ENCODE results near the gene OTP.
A peak's percentile ranks its signal among the peaks of the same experiment; 100 is the strongest.

Gene OTP

GRCh38 chr5:77633207-77633675, 5.3 kb downstream of the OTP start:
- H3K4me3 ChIP-seq (IDR thresholded peaks at IDR 0.05; ENCODE audit: insufficient read depth, low read depth, low read length), result no peak overlapping the region
- H2AFZ ChIP-seq (ENCODE audit: low read depth), result no peak overlapping the region
- peaks cover 16% of the 10 kb centered on the region for H3K4me1 ChIP-seq (ENCODE audit: low read depth, poor library complexity, severe bottlenecking)
- no peaks in the 10 kb centered on the region for H4K20me1 ChIP-seq (ENCODE audit: insufficient read depth)
- TF ChIP-seq, protein P1, sequence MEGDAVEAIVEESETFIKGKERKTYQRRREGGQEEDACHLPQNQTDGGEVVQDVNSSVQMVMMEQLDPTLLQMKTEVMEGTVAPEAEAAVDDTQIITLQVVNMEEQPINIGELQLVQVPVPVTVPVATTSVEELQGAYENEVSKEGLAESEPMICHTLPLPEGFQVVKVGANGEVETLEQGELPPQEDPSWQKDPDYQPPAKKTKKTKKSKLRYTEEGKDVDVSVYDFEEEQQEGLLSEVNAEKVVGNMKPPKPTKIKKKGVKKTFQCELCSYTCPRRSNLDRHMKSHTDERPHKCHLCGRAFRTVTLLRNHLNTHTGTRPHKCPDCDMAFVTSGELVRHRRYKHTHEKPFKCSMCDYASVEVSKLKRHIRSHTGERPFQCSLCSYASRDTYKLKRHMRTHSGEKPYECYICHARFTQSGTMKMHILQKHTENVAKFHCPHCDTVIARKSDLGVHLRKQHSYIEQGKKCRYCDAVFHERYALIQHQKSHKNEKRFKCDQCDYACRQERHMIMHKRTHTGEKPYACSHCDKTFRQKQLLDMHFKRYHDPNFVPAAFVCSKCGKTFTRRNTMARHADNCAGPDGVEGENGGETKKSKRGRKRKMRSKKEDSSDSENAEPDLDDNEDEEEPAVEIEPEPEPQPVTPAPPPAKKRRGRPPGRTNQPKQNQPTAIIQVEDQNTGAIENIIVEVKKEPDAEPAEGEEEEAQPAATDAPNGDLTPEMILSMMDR (conservative IDR thresholded peaks at IDR 0.05; ENCODE audit: low read depth, low read length), result no peak
- no peak overlapping the region for H3K4me2 ChIP-seq
- no peak overlapping the region for H3K27ac ChIP-seq
- no peaks in the 10 kb centered on the region for H3K27me3 ChIP-seq (ENCODE audit: insufficient read depth, low read depth)
- H3K79me2 ChIP-seq (ENCODE audit: insufficient read depth, low read depth), result no peaks in the 10 kb centered on the region
- H3K36me3 ChIP-seq (ENCODE audit: insufficient read depth), result no peaks in the 10 kb centered on the region
- H3K9ac ChIP-seq, result no peak overlapping the region

DNA sequence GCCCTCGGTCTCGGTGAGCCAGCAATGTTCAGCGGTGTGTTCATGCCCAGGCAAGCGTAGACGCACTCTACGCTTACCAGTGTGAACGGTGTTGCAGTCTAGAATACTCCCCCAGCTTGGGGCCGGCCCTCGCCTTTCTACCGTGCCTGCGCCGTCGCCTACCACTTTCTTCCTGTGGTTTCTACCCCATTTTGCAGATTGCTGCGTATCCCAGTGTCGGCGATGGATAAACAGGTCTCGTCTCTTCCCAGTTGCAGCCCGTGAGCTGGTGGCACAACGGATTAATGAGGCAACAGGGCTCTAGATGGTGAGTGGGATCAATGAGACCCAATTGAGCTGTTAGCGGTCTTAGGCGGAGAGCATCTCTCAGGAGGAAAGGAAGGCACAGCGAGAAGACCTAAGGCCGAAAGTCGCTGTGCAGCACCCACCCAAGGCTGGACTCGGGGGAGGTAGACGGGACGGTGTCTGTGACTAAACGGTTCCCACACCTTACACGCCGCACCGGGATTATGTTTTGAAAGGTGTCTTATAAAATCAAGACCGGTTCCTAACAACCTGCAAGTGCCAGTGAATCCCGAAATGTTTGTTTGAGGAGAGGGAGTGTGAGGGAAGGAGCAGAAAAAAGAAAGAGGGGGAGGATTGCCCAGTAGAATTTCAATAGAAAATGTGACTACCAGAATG, 5.8 kb downstream of the OTP start:
- Histone ChIP-seq H3K4me1 (ENCODE audit: low read depth, poor library complexity, severe bottlenecking) (peaks cover 16% of the 10 kb centered on the region), H2AFZ (ENCODE audit: low read depth) (no peak overlapping the region), H3K27ac (no peak overlapping the region), H3K9ac (no peak overlapping the region), H3K27me3 (ENCODE audit: insufficient read depth, low read depth) (no peaks in the 10 kb centered on the region), H4K20me1 (ENCODE audit: insufficient read depth) (no peaks in the 10 kb centered on the region), H3K4me3 (IDR thresholded peaks at IDR 0.05; ENCODE audit: insufficient read depth, low read depth, low read length) (no peak overlapping the region), H3K4me2 (peak overlapping the region; percentile 84; the same call in 1 of the 2 replicates), H3K79me2 (ENCODE audit: insufficient read depth, low read depth) (no peaks in the 10 kb centered on the region), H3K36me3 (ENCODE audit: insufficient read depth) (no peaks in the 10 kb centered on the region)
- TF ChIP-seq, protein P1 (conservative IDR thresholded peaks at IDR 0.05; ENCODE audit: low read depth, low read length), result no peak

GRCh38 chr5:77630114-77630680, 8.3 kb downstream of the OTP start:
- no peaks in the 10 kb centered on the region for H4K20me1 ChIP-seq (ENCODE audit: insufficient read depth)
- TF ChIP-seq, protein P1 (conservative IDR thresholded peaks at IDR 0.05; ENCODE audit: low read depth, low read length), result no peak
- peak overlapping the region; percentile 97 for H2AFZ ChIP-seq (ENCODE audit: low read depth)
- no peak overlapping the region for H3K4me3 ChIP-seq (IDR thresholded peaks at IDR 0.05; ENCODE audit: insufficient read depth, low read depth, low read length)
- peak overlapping the region; percentile 85 for H3K9ac ChIP-seq
- H3K27me3 ChIP-seq (ENCODE audit: insufficient read depth, low read depth), result no peaks in the 10 kb centered on the region
- H3K4me1 ChIP-seq (ENCODE audit: low read depth, poor library complexity, severe bottlenecking), result peaks cover 16% of the 10 kb centered on the region
- H3K36me3 ChIP-seq (ENCODE audit: insufficient read depth), result no peaks in the 10 kb centered on the region
- H3K27ac ChIP-seq, result peak overlapping the region; percentile 90
- peak overlapping the region; percentile 84; the same call in 1 of the 2 replicates for H3K4me2 ChIP-seq
- H3K79me2 ChIP-seq (ENCODE audit: insufficient read depth, low read depth), result no peaks in the 10 kb centered on the region

DNA sequence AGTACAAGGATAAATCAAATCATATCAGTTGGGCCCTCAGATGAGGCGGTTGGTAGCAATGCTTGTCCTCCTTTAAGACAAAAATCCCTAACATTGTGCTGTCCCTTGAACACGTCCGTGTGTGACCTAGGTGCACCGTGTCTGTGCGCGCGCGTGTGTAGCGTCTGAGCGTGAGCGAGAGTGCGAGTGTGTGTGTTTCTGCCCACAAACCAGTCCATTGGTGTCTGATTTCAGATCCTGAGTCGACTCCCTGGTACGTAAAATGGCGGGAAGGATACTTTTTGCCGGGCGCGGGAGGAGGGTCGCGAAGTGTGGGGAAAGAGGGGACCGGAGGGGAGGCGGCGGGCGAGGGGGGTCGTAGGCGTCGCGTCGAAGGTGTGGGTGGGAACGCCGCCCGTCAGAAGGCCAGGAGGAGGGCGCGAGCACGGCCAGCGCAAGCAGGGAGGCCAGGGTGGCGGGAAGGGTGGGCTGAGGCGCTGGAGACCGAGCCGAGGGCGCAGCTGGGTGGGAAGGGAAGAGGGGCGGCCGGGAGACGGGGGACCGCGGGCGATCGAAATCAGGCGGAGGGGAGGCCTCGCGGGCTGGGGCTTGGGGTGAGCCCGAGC, 8.9 kb downstream of the OTP start:
- Histone ChIP-seq H3K27ac (peak overlapping the region; percentile 90), H3K36me3 (ENCODE audit: insufficient read depth) (no peaks in the 10 kb centered on the region), H3K4me2 (peak overlapping the region; percentile 50), H3K4me3 (IDR thresholded peaks at IDR 0.05; ENCODE audit: insufficient read depth, low read depth, low read length) (no peak overlapping the region), H3K4me1 (ENCODE audit: low read depth, poor library complexity, severe bottlenecking) (peaks cover 16% of the 10 kb centered on the region), H3K79me2 (ENCODE audit: insufficient read depth, low read depth) (no peaks in the 10 kb centered on the region), H3K9ac (peak overlapping the region; percentile 85), H4K20me1 (ENCODE audit: insufficient read depth) (no peaks in the 10 kb centered on the region), H2AFZ (ENCODE audit: low read depth) (peak overlapping the region; percentile 97), H3K27me3 (ENCODE audit: insufficient read depth, low read depth) (no peaks in the 10 kb centered on the region)
- TF ChIP-seq, protein P1 (conservative IDR thresholded peaks at IDR 0.05; ENCODE audit: low read depth, low read length), result no peak
